LNCAP (cell line): Measurements from ENCODE around the gene PBRM1.

Experiments
- TF ChIP-seq, protein P1 (sequence below): fragments of 450-650 bp; IDR thresholded peaks from 2 replicates; pipeline ENCODE4 v1.5.1; 2017; ENCODE audit warnings: mild to moderate bottlenecking

Gene PBRM1

GRCh38 chr3:52721730-52722008, 36.0 kb upstream of the PBRM1 start:
- TF ChIP-seq, protein P1, sequence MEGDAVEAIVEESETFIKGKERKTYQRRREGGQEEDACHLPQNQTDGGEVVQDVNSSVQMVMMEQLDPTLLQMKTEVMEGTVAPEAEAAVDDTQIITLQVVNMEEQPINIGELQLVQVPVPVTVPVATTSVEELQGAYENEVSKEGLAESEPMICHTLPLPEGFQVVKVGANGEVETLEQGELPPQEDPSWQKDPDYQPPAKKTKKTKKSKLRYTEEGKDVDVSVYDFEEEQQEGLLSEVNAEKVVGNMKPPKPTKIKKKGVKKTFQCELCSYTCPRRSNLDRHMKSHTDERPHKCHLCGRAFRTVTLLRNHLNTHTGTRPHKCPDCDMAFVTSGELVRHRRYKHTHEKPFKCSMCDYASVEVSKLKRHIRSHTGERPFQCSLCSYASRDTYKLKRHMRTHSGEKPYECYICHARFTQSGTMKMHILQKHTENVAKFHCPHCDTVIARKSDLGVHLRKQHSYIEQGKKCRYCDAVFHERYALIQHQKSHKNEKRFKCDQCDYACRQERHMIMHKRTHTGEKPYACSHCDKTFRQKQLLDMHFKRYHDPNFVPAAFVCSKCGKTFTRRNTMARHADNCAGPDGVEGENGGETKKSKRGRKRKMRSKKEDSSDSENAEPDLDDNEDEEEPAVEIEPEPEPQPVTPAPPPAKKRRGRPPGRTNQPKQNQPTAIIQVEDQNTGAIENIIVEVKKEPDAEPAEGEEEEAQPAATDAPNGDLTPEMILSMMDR = no peak

GRCh38 chr3:52721002-52721729, 35.5 kb upstream of the PBRM1 start:
- TF ChIP-seq, protein P1 = no peak

- TF ChIP-seq, protein P1 = no peak
Observed at GRCh38 chr3:52719618-52720017, 33.9 kb upstream of the PBRM1 start.

GRCh38 chr3:52715714-52716305, 30.1 kb upstream of the PBRM1 start:
- TF ChIP-seq, protein P1 = no peak

GRCh38 chr3:52714335-52715302, 28.9 kb upstream of the PBRM1 start:
- TF ChIP-seq, protein P1 = no peak

DNA sequence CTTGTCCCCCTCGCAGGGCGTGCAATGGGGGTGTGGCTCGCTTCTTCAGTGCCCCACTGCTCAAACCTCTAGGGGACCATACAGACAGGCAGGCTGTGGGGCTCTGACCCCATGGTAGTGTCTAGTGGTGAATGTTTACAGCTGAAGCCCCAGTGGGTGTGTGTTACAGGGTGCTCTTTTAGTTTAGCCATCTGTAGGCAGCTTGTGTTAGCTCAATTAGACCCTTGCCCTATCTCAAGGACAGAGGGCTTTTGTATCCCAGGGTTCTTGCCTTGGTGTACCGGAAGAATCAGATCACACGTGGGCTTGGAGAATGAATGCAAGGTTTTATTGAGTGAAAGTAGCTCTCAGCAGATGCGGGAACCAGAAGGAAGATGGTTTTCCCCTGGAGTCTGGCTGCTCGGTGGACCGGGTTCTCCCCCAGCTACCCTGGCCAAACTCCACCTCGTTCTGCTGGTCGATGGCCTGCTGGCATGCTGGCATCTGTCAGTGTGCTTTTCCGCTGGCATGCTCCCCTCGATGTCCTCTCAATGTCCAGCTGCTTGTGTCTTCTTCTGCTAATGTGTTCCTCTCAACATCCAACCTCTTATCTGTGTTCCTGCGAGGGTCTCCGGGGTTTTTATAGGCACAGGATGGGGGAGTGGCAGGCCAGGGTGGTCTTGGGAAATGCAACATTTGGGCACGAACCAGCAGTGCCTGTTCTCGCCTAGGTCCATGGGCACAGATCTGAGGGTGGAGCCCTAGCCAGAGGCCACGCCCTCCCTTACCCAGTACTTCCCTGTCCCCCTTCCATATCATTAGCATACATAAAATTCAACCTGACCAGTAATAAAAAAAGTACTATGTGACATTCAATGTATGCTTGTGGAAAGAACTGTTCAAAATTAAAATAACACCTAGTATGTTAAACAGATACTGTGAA, 26.8 kb upstream of the PBRM1 start:
- TF ChIP-seq, protein P1 = no peak

DNA sequence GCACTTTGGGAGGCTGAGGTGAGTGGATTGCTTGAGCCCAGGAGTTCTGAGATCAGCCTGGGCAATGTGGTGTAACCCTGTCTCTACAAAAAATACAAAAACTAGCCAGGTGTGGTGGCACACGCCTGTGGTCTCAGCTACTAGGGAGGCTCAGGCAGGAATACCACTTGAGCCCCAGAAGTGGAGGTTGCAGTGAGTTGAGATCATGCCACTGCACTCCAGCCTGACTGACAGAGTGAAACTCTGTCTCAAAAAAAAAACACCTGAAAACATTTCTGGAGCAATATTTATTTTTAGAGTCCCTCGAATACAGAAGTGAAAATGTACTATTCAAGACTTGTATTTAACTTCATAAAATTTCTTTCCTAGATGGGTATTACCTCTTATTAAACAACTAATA, 24.8 kb upstream of the PBRM1 start:
- TF ChIP-seq, protein P1 = no peak
